Stimulated activated CD4-positive, alpha-beta T cell treated with anti-CD3 and anti-CD28 coated beads, Interleukin-15, amount 100 ng/mL, for 24 hours (primary cell): ENCODE data around the gene LRRC30.

Experiments used
- DNase-seq: peaks from one replicate; pipeline ENCODE4 v3.0.0-alpha.2; 2020

The LRRC30 gene

DNA sequence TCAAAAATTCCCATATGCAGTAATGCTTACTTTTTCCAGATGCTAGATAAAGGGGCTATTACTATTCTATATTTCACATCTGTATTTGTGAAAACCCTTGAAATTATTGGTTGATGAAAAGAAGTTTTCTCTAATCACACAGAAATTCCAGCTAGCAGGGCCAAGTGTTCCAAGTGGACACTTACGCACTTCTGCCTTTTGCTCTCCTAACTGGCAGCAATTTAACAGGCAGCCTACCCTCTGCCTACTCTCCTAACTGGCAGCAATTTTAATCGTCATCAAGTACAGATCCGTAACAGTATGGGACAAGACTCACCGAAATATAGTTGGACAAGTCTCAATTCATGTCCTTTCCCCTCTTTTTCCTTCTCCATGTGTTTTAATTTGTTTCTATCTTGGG lies 12.0 kb downstream of the LRRC30 start:
- DNase-seq = no peak

- DNase-seq = no peak
These were observed 18.0 kb downstream of the LRRC30 start for GRCh38 chr18:7248877-7249276.

DNA sequence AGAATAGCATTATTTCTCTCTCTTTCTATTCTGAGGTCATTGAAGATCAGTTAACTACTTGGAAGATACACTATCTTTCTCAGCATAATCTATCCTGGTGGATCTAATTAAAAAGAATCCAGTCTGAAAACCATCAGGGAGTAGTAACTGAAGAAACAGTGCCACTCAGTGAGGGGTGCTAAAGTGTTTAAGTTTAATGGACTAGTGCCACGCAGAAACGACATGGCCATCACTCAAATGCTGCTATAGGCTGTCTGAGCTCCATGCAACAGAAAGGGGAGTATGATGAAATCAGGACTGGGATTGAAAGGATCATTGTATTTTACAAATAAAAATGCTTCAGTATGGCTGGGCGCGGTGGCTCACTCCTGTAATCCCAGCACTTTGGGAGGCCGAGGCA lies 23.3 kb downstream of the LRRC30 start:
- DNase-seq = no peak

GRCh38 chr18:7255054-7255453 lies 24.2 kb downstream of the LRRC30 start:
- DNase-seq = no peak

DNA sequence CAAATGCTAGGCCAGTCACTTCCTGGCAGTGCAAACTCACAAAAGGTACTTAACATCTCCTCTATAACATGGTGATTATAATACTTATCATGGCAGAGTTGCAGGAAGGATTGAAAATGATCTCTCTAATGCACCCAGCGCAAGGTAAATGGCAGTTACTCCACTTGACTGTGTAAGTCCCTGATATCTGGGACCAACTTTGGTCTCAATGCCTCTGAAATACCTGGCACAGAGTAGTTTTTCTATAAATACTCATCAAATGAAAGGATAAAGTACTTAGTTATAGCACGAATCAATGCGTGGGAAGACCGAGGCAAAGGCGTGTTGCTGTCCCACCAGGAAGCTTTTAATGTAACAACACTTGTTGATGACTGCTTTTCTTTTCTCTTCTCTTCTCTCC lies 24.8 kb downstream of the LRRC30 start:
- no peak for DNase-seq

- DNase-seq = no peak
These were observed 25.9 kb downstream of the LRRC30 start for GRCh38 chr18:7256618-7257425.

DNA sequence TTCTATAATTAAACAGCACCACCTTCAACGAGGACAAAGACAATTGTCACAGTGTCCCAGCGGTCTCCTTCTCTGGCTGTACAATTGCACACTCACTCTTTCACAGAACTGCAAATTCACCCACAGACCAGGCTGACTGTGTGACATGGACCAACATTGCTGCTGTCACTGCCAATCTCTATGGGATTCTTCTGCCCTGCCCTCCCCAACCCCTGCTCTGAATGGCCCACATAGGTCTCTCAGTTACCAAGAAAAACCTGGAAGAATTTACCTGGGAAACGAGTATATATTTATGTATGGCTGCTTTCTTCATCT lies 26.5 kb downstream of the LRRC30 start:
- DNase-seq = no peak

- DNase-seq = no peak
These were observed 28.6 kb downstream of the LRRC30 start for GRCh38 chr18:7259475-7259874.

DNA sequence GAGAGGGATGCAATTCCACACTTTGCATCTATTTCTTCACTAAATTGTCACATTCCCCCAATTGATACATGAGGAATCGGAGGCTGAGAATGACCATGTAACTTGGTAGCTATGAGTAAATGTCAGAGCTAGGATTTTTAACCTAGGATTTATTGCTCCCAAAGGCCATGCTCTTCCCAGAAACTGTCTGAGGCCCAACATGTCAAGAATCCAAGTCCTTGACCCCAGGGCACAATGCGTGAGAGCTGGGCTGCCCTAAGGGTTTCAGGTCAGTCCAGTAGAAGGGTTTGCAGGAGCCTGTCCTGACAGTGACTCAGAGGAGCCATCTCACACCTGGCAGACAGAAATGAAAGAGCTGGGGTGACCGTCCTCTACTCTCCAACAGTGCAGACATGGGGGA lies 30.3 kb downstream of the LRRC30 start:
- no peak for DNase-seq

- no peak for DNase-seq
These were observed 37.1 kb downstream of the LRRC30 start for GRCh38 chr18:7267973-7268372.

DNA sequence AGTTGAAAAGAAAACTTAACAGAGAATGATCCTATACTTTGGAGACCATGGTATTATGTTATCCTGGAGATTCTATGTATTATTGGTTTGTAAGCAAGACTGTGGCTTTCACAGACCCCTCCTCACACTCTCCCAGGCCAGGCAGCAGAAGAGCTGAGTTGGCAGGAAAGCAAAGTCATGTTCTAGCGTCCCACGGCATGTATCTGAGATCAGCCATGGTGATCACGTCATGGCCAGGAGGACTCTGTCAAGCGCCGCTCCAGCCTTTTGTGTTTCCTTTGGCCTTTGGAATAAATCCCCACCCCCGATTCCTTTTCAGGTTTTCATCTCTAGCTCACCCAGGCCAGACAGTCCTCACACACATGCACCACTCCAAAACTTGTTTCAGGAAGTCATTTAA lies 39.1 kb downstream of the LRRC30 start:
- no peak for DNase-seq

GRCh38 chr18:7272311-7273049 lies 41.6 kb downstream of the LRRC30 start:
- DNase-seq = peak; percentile 4

GRCh38 chr18:7273301-7273921 lies 42.5 kb downstream of the LRRC30 start:
- DNase-seq = no peak

DNA sequence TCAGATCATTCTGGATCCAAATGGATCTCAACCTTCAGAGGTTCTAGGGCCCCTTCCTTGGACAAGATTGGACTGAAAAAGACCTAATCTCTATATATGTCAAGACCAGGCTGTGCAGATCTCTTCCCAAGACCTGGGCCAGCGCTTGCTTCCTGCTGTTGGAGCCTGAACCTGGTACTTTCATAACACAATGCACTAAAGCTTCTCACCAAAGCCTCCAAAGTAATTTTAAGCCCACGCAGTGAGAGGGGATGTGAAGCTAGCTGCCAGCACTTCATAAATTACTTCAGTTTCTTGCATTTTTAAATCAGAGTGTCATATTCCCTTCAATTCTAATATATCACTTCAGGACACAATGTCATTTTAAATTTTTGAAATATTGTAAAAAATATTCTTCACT lies 50.7 kb downstream of the LRRC30 start:
- no peak for DNase-seq
